Thyroid gland (tissue), 4 donors: ENCODE measurements around the gene ANXA7.

Experiments used
- POLR2A ChIP-seq, 2 donors: fragments of 450-650 bp; IDR thresholded peaks; one replicate each; pipeline ENCODE4 v1.6.1; 2017; ENCODE audit warnings: antibody characterized with exemption in 2 of 2, mild to moderate bottlenecking in 2 of 2, moderate library complexity in 1 of 2
- TF ChIP-seq, protein P1 (sequence below), 6 experiments: fragments of 200-600 bp in 3 of 6; fragments of 450-650 bp in 3 of 6; sonication (generic) in 3 of 6; IDR thresholded peaks; one replicate each; pipeline ENCODE4 v1.5.1; 2016 to 2019; ENCODE audit warnings: antibody characterized with exemption in 6 of 6, mild to moderate bottlenecking in 2 of 6, inconsistent platforms in 1 of 6, moderate library complexity in 1 of 6

DNA sequence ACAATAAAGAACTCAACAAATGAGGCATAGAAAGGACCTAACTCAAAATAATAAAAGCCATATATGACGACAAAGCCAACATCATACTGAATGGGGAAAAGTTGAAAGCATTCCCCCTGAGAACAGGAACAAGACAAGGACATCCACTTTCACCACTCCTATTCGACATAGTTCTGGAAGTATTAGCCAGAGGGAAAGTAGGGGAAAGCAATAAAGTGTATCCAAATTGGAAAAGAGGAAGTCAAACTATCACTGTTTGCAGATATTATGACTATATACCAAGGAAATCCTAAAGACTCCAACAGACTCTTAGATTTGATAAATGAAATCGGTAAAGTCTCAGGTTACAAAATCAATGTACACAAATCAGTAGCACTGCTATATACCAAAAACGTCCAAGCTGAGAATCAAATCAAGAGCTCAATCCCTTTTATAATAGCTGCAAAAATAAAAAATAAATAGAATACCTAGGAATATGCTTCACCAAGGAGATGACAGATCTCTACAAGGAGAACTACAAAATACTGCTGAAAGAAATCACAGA lies 4.8 kb downstream of the ANXA7 start:
- TF ChIP-seq POLR2A (IDR thresholded peaks at IDR 0.05) = no peak
- TF ChIP-seq, protein P1, sequence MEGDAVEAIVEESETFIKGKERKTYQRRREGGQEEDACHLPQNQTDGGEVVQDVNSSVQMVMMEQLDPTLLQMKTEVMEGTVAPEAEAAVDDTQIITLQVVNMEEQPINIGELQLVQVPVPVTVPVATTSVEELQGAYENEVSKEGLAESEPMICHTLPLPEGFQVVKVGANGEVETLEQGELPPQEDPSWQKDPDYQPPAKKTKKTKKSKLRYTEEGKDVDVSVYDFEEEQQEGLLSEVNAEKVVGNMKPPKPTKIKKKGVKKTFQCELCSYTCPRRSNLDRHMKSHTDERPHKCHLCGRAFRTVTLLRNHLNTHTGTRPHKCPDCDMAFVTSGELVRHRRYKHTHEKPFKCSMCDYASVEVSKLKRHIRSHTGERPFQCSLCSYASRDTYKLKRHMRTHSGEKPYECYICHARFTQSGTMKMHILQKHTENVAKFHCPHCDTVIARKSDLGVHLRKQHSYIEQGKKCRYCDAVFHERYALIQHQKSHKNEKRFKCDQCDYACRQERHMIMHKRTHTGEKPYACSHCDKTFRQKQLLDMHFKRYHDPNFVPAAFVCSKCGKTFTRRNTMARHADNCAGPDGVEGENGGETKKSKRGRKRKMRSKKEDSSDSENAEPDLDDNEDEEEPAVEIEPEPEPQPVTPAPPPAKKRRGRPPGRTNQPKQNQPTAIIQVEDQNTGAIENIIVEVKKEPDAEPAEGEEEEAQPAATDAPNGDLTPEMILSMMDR (IDR thresholded peaks at IDR 0.05) = no peak
